Endothelial cell of umbilical vein (primary cell): Measurements from ENCODE around the gene TCF21. TPM values are rescaled to one million over a fixed set of nuclear protein-coding genes. Genes with fewer than 3 reads are reported as not detected.

ENCODE experiments used
- BruUV-seq: library from RNA; stranded (reverse); fragments of 400-500 nt; replicated peaks from 2 replicates; lab custom pipeline; 2021; lab: Mats Ljungman, UMichigan
- CTCF ChIA-PET: fragments of 300-600, 350-600 bp; sonication (Branson Sonifier 250); formaldehyde crosslinking; loops from one replicate; lab custom pipeline; 2021; ENCODE audit warnings: antibody characterized with exemption, inconsistent platforms; lab: Charles Lee
- POLR2A ChIA-PET: fragments of 300-600, 350-600 bp; sonication (Branson Sonifier 250); formaldehyde crosslinking; loops from one replicate; lab custom pipeline; 2021; ENCODE audit warnings: antibody characterized with exemption, inconsistent platforms; lab: Charles Lee
- DNase-seq: peaks from one replicate; pipeline ENCODE4 v3.0.0-alpha.2; 2011; ENCODE audit warnings: low read depth, low spot score
- FAIRE-seq: peaks from 2 replicates; lab custom pipeline; 2011; peaks lifted over from hg19 to GRCh38; lab: Jason Lieb, UNC
- H2AFZ ChIP-seq: 2 replicates; pipeline ENCODE4 v1.6.0; 2012; ENCODE audit warnings: low read depth, low read length, control low read depth, inconsistent platforms
- H3K27ac ChIP-seq: 2 replicates; pipeline ENCODE4 v1.5.1; 2011; ENCODE audit warnings: low read depth, mild to moderate bottlenecking, control low read depth, low read length, moderate library complexity; ENCODE audit not compliant: insufficient read depth
- H3K27me3 ChIP-seq, 2 experiments: 2 replicates each; pipeline versions ENCODE4 v1.6.0 to v1.6.1; 2011; ENCODE audit warnings: low read length in 2 of 2, mixed read lengths in 1 of 2; ENCODE audit not compliant: control insufficient read depth in 2 of 2, insufficient read depth in 2 of 2
- H3K36me3 ChIP-seq, 2 experiments: 2 replicates in 1 of 2; 3 replicates in 1 of 2; pipeline ENCODE4 v1.5.1; 2011; ENCODE audit warnings: low read length in 2 of 2, mild to moderate bottlenecking in 1 of 2, moderate library complexity in 1 of 2; ENCODE audit not compliant: control insufficient read depth in 2 of 2, insufficient read depth in 2 of 2; ENCODE audit errors: extremely low read depth in 1 of 2
- H3K4me1 ChIP-seq: 3 replicates; pipeline ENCODE4 v1.5.1; 2011; ENCODE audit warnings: mild to moderate bottlenecking, low read length; ENCODE audit not compliant: control insufficient read depth, insufficient read depth; ENCODE audit errors: extremely low read depth
- H3K4me2 ChIP-seq: 2 replicates; pipeline ENCODE4 v1.6.1; 2011; ENCODE audit warnings: low read length, control low read depth, mixed read lengths; ENCODE audit not compliant: insufficient read depth
- H3K4me3 ChIP-seq, 3 experiments: fragments of 200-600 bp in 1 of 3; sonication (generic), shearing (Covaris generic) in 1 of 3; replicated peaks in 1 of 3; 2 replicates each; pipeline ENCODE4 v1.5.1; 2011 to 2016; ENCODE audit warnings: control low read depth in 3 of 3, low read length in 3 of 3, mild to moderate bottlenecking in 2 of 3, inconsistent platforms in 1 of 3, low read depth in 1 of 3, moderate library complexity in 1 of 3; ENCODE audit not compliant: insufficient read depth in 1 of 3
- H3K79me2 ChIP-seq: 2 replicates; pipeline ENCODE4 v1.6.0; 2012; ENCODE audit warnings: low read length, inconsistent platforms; ENCODE audit not compliant: control insufficient read depth, insufficient read depth
- H3K9ac ChIP-seq: replicated peaks from 2 replicates; pipeline ENCODE3; 2011; ENCODE audit warnings: low read length, control low read depth; ENCODE audit not compliant: insufficient read depth; ENCODE audit errors: extremely low read depth
- H3K9me1 ChIP-seq: replicated peaks from 3 replicates; pipeline ENCODE4 v1.6.0; 2011; ENCODE audit warnings: mild to moderate bottlenecking, low read length; ENCODE audit not compliant: control insufficient read depth, insufficient read depth; ENCODE audit errors: extremely low read depth
- H3K9me3 ChIP-seq: replicated peaks from 2 replicates; pipeline ENCODE4 v1.5.1; 2012; ENCODE audit warnings: low read length, inconsistent platforms; ENCODE audit not compliant: control insufficient read depth, insufficient read depth
- H4K20me1 ChIP-seq: replicated peaks from 2 replicates; pipeline ENCODE3; 2011; ENCODE audit warnings: mild to moderate bottlenecking, low read length; ENCODE audit not compliant: control insufficient read depth, insufficient read depth; ENCODE audit errors: extremely low read depth
- EZH2 ChIP-seq: IDR thresholded peaks from 2 replicates; pipeline ENCODE4 v1.6.1; 2012; ENCODE audit warnings: borderline replicate concordance, low read depth, mild to moderate bottlenecking, moderate library complexity, low read length, inconsistent platforms; ENCODE audit not compliant: severe bottlenecking
- FOS ChIP-seq: IDR thresholded peaks from 2 replicates; pipeline ENCODE4 v1.6.1; 2011; ENCODE audit warnings: mild to moderate bottlenecking, low read length, moderate library complexity, borderline replicate concordance; ENCODE audit not compliant: insufficient read depth
- GATA2 ChIP-seq: IDR thresholded peaks from 2 replicates; pipeline ENCODE4 v1.7.0; 2011; ENCODE audit warnings: low read depth, mild to moderate bottlenecking, moderate library complexity, mixed read lengths, low read length; ENCODE audit not compliant: insufficient read length, insufficient read depth
- JUN ChIP-seq: IDR thresholded peaks from 2 replicates; pipeline ENCODE4 v1.6.1; 2011; ENCODE audit warnings: borderline replicate concordance, low read depth; ENCODE audit not compliant: insufficient read length, insufficient read depth
- MYC ChIP-seq: IDR thresholded peaks from one replicate; pipeline ENCODE4 v1.6.1; 2011; ENCODE audit warnings: mild to moderate bottlenecking, low read depth, low read length
- POLR2A ChIP-seq: IDR thresholded peaks from 2 replicates; pipeline ENCODE4 v1.6.1; 2012; ENCODE audit warnings: low read depth, mild to moderate bottlenecking, control low read depth, low read length
- POLR2AphosphoS5 ChIP-seq: IDR thresholded peaks from 2 replicates; pipeline ENCODE4 v1.6.1; 2012; ENCODE audit warnings: low read depth, mild to moderate bottlenecking, control low read depth, low read length, moderate library complexity; ENCODE audit not compliant: insufficient read depth
- dilution Hi-C: fragments of 300-500 bp; cut with MboI; formaldehyde crosslinking; loops from one replicate; pipeline ENCODE4 v1.15.0; 2019; ENCODE audit warnings: low sequenced_read_pairs; ENCODE audit not compliant: extremely low pct_ligation_motif_present
- intact Hi-C: fragments of 100-400 bp; cut with micrococcal nuclease; formaldehyde crosslinking; loops from one replicate; pipeline ENCODE4 v1.10.0; 2022
- polyA plus RNA-seq, 4 experiments: library from polyadenylated mRNA; depleted of rRNA in 3 of 4; stranded (reverse) in 3 of 4; unstranded in 1 of 4; fragments of >200 nt; gene quantifications; 2 replicates each; pipeline versions ENCODE4 v1.2.1 to v1.2.3, GENCODE V29; 2011 to 2012; ENCODE audit warnings: missing spikeins in 1 of 4
- total RNA-seq: library from RNA; stranded (reverse); gene quantifications from 2 replicates; pipeline ENCODE4 v1.2.3, GENCODE V29; 2021
- TF ChIP-seq, protein P1 (sequence below): IDR thresholded peaks from 2 replicates; pipeline ENCODE4 v1.6.1; 2011; ENCODE audit not compliant: insufficient read depth, insufficient read length
- TF ChIP-seq, protein P2 (sequence below), 2 donors: IDR thresholded peaks; 1 replicate in 1 of 2; 2 replicates in 1 of 2; pipeline ENCODE4 v1.5.1; 2011; ENCODE audit warnings: low read length in 2 of 2, mild to moderate bottlenecking in 2 of 2, moderate library complexity in 2 of 2, control low read depth in 1 of 2, inconsistent platforms in 1 of 2, low read depth in 1 of 2; ENCODE audit not compliant: insufficient read depth in 1 of 2; ENCODE audit errors: extremely low read depth in 1 of 2

The TCF21 gene
- total and polyA plus RNA-seq, 2 donors (not counting 3 experiments of a cell fraction or from before 2014, with no cell fraction given): not detected

GRCh38 chr6:133886104-133886775 is 2.7 kb upstream of the TCF21 start:
- BruUV-seq: no TSS peak
- Histone ChIP-seq H3K9ac (no peak overlapping the region), H3K9me3 (no peaks in the 10 kb centered on the region), H3K27me3 (peaks cover 39 to 76% of the 10 kb centered on the region in 2 experiments), H3K9me1 (no peaks in the 10 kb centered on the region), H4K20me1 (no peaks in the 10 kb centered on the region), H3K36me3 (no peaks in the 10 kb centered on the region), H3K4me2 (no peak overlapping the region), H3K4me1 (no peaks in the 10 kb centered on the region), H2AFZ (no peak overlapping the region), H3K79me2 (no peaks in the 10 kb centered on the region), H3K4me3 (no peak overlapping the region), H3K27ac (no peak overlapping the region)
- no peak for FAIRE-seq
- TF ChIP-seq, protein P1, sequence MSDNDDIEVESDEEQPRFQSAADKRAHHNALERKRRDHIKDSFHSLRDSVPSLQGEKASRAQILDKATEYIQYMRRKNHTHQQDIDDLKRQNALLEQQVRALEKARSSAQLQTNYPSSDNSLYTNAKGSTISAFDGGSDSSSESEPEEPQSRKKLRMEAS: no peak
- TF ChIP-seq EZH2: no peak
- TF ChIP-seq POLR2A: no peak
- TF ChIP-seq POLR2AphosphoS5: no peak
- no peak for TF ChIP-seq MYC
- TF ChIP-seq, protein P2, sequence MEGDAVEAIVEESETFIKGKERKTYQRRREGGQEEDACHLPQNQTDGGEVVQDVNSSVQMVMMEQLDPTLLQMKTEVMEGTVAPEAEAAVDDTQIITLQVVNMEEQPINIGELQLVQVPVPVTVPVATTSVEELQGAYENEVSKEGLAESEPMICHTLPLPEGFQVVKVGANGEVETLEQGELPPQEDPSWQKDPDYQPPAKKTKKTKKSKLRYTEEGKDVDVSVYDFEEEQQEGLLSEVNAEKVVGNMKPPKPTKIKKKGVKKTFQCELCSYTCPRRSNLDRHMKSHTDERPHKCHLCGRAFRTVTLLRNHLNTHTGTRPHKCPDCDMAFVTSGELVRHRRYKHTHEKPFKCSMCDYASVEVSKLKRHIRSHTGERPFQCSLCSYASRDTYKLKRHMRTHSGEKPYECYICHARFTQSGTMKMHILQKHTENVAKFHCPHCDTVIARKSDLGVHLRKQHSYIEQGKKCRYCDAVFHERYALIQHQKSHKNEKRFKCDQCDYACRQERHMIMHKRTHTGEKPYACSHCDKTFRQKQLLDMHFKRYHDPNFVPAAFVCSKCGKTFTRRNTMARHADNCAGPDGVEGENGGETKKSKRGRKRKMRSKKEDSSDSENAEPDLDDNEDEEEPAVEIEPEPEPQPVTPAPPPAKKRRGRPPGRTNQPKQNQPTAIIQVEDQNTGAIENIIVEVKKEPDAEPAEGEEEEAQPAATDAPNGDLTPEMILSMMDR (IDR thresholded peaks at IDR 0.05; ENCODE audit: extremely low read depth in 1 of 2, insufficient read depth in 1 of 2, low read depth in 1 of 2, low read length in 2 of 2): no peak
- no peak for TF ChIP-seq FOS
- no peak for TF ChIP-seq GATA2
- no peak for TF ChIP-seq JUN
- DNase-seq: no peak
- CTCF ChIA-PET: interaction anchor here (3.2 kb wide), 1 partner anchor 49 kb away, joined by 8 read pairs; no protein-coding TSS in a partner anchor
- POLR2A ChIA-PET: no interaction called here
- intact Hi-C loops: no loop called here
- dilution Hi-C loops: no loop called here
